Tibial artery (tissue), 4 donors: ENCODE results near the gene B4GALT1.
A peak's percentile ranks its signal among the peaks of the same experiment; 100 is the strongest.

Experiments used
- DNase-seq, 2 donors: peaks; one replicate each; pipeline ENCODE4 v3.0.0-alpha.2; 2019
- H3K27ac ChIP-seq, 2 donors: fragments of 200-600 bp; sonication (generic) in 1 of 2; 1 replicate in 1 of 2; 2 replicates in 1 of 2; pipeline ENCODE4 v1.5.1; 2018 to 2019; ENCODE audit warnings: mild to moderate bottlenecking in 1 of 2
- H3K27me3 ChIP-seq, 2 donors: fragments of 200-600 bp; sonication (generic) in 1 of 2; one replicate each; pipeline versions ENCODE4 v1.5.1 to v1.6.0; 2016 to 2019
- H3K36me3 ChIP-seq, 3 donors: fragments of 200-600 bp; sonication (generic) in 2 of 3; one replicate each; pipeline ENCODE4 v1.5.1; 2016 to 2019; ENCODE audit warnings: mild to moderate bottlenecking in 2 of 3
- H3K4me1 ChIP-seq, 4 donors: fragments of 200-600 bp; sonication (generic) in 2 of 4; 1 replicate in 3 of 4; 2 replicates in 1 of 4; pipeline ENCODE4 v1.5.1; 2016 to 2019
- H3K4me3 ChIP-seq, 2 donors: fragments of 200-600 bp; sonication (generic) in 1 of 2; 1 replicate in 1 of 2; 2 replicates in 1 of 2; pipeline ENCODE4 v1.5.1; 2018 to 2019; ENCODE audit warnings: mild to moderate bottlenecking in 2 of 2
- H3K9me3 ChIP-seq, 3 donors: fragments of 200-600 bp; sonication (generic) in 1 of 3; one replicate each; pipeline ENCODE4 v1.5.1; 2016 to 2019
- CTCF ChIP-seq, 2 experiments: fragments of 200-600 bp in 1 of 2; fragments of 450-650 bp in 1 of 2; IDR thresholded peaks; one replicate each; pipeline ENCODE4 v1.5.1; 2017 to 2019; ENCODE audit warnings: antibody characterized with exemption in 2 of 2, mild to moderate bottlenecking in 1 of 2, moderate library complexity in 1 of 2
- intact Hi-C: fragments of 100-400 bp; cut with DNase I; formaldehyde crosslinking; loops from one replicate; pipeline ENCODE4 v1.15.0; 2023; ENCODE audit warnings: low total_unique reads

Gene B4GALT1

GRCh38 chr9:33153001-33153400 is 14.1 kb downstream of the B4GALT1 start:
- Histone ChIP-seq H3K9me3 (no peaks in the 10 kb centered on the region), H3K4me3 (no peak overlapping the region), H3K27me3 (no peaks in the 10 kb centered on the region), H3K36me3 (no peaks in the 10 kb centered on the region), H3K4me1 (peaks cover 0 to 78% (median 48%) of the 10 kb centered on the region in 4 donors), H3K27ac (no peak overlapping the region)
- TF ChIP-seq CTCF (IDR thresholded peaks at IDR 0.05), result no peak
- no peak for DNase-seq
- intact Hi-C loops, result no loop called here

GRCh38 chr9:33151601-33152000 is 15.5 kb downstream of the B4GALT1 start:
- no peak for DNase-seq
- Histone ChIP-seq H3K4me3 (no peak overlapping the region), H3K4me1 (peaks cover 0 to 78% (median 42%) of the 10 kb centered on the region in 4 donors), H3K27me3 (no peaks in the 10 kb centered on the region), H3K27ac (peak overlapping the region; percentile 57 to 72), H3K9me3 (no peaks in the 10 kb centered on the region), H3K36me3 (no peaks in the 10 kb centered on the region)
- TF ChIP-seq CTCF (IDR thresholded peaks at IDR 0.05), result no peak
- intact Hi-C loops, result no loop called here

- Histone ChIP-seq H3K27me3 (no peaks in the 10 kb centered on the region), H3K27ac (peak overlapping the region; percentile 57 to 72), H3K36me3 (no peaks in the 10 kb centered on the region), H3K9me3 (no peaks in the 10 kb centered on the region), H3K4me3 (no peak overlapping the region), H3K4me1 (peaks cover 0 to 78% (median 43%) of the 10 kb centered on the region in 4 donors)
- TF ChIP-seq CTCF (IDR thresholded peaks at IDR 0.05), result no peak
- intact Hi-C loops, result no loop called here
- peak; percentile 60 to 75 for DNase-seq
Observed at GRCh38 chr9:33151007-33151557, 16.1 kb downstream of the B4GALT1 start.

GRCh38 chr9:33148367-33149014 is 18.6 kb downstream of the B4GALT1 start:
- no peak for TF ChIP-seq CTCF (IDR thresholded peaks at IDR 0.05)
- no peak overlapping the region for H3K4me3 ChIP-seq
- intact Hi-C loops, result loop anchor here (5.0 kb wide), 1 partner anchor 59 kb away; no protein-coding TSS in a partner anchor
- no peaks in the 10 kb centered on the region for H3K36me3 ChIP-seq
- no peaks in the 10 kb centered on the region for H3K27me3 ChIP-seq
- H3K27ac ChIP-seq, result no peak overlapping the region
- H3K4me1 ChIP-seq, result peaks cover 0 to 90% (median 60%) of the 10 kb centered on the region in 4 donors
- no peaks in the 10 kb centered on the region for H3K9me3 ChIP-seq
- peak in 1 of 2 donors; percentile 9 for DNase-seq

- Histone ChIP-seq H3K4me3 (no peak overlapping the region), H3K36me3 (no peaks in the 10 kb centered on the region), H3K27me3 (no peaks in the 10 kb centered on the region), H3K9me3 (no peaks in the 10 kb centered on the region), H3K27ac (no peak overlapping the region), H3K4me1 (peaks cover 0 to 99% (median 65%) of the 10 kb centered on the region in 4 donors)
- intact Hi-C loops, result loop anchor here (5.0 kb wide), 1 partner anchor 60 kb away; no protein-coding TSS in a partner anchor
- TF ChIP-seq CTCF (IDR thresholded peaks at IDR 0.05), result no peak
- DNase-seq, result peak; percentile 9 to 23
Observed at GRCh38 chr9:33147416-33148169, 19.5 kb downstream of the B4GALT1 start.
